DND-41 (cell line): Measurements from ENCODE around the gene LY86.
A peak's percentile ranks its signal among the peaks of the same experiment; 100 is the strongest.

Experiments used
- ATAC-seq: fragments of 200-7000 bp; cut with Tn5 transposase; 3 replicates; pipeline ENCODE4 v1.9.1; 2021; ENCODE audit warnings: low read depth; ENCODE audit not compliant: insufficient read depth
- DNase-seq: peaks from one replicate; pipeline ENCODE4 v3.0.0-alpha.2; 2020
- H2AFZ ChIP-seq: 2 replicates; pipeline ENCODE4 v1.6.0; 2012; ENCODE audit warnings: low read depth, low read length
- H3K27ac ChIP-seq: 2 replicates; pipeline ENCODE4 v1.5.1; 2012; ENCODE audit warnings: low read length, inconsistent platforms
- H3K27me3 ChIP-seq: fragments of 200-600 bp; sonication (generic); 2 replicates; pipeline ENCODE4 v1.6.0; 2012; ENCODE audit warnings: low read length, mild to moderate bottlenecking, inconsistent platforms; ENCODE audit not compliant: insufficient read depth, poor library complexity
- H3K36me3 ChIP-seq: 2 replicates; pipeline ENCODE4 v1.5.1; 2012; ENCODE audit warnings: low read length, inconsistent platforms; ENCODE audit not compliant: insufficient read depth
- H3K4me1 ChIP-seq: 2 replicates; pipeline ENCODE4 v1.5.1; 2012; ENCODE audit warnings: mild to moderate bottlenecking, low read length; ENCODE audit not compliant: insufficient read depth
- H3K4me2 ChIP-seq: 2 replicates; pipeline ENCODE4 v1.6.0; 2012; ENCODE audit warnings: mild to moderate bottlenecking, moderate library complexity, low read length, inconsistent platforms; ENCODE audit not compliant: insufficient read depth
- H3K4me3 ChIP-seq, 2 experiments: fragments of 200-600 bp in 1 of 2; shearing (Covaris generic) in 1 of 2; 2 replicates each; pipeline ENCODE4 v1.5.1; 2012 to 2016; ENCODE audit warnings: inconsistent platforms in 2 of 2, low read length in 2 of 2, mild to moderate bottlenecking in 2 of 2, low read depth in 1 of 2, moderate library complexity in 1 of 2
- H3K79me2 ChIP-seq: 2 replicates; pipeline ENCODE4 v1.6.0; 2012; ENCODE audit warnings: low read length, inconsistent platforms; ENCODE audit not compliant: insufficient read depth
- H3K9ac ChIP-seq: 2 replicates; pipeline ENCODE4 v1.6.0; 2012; ENCODE audit warnings: low read depth, mild to moderate bottlenecking, inconsistent platforms, low read length, moderate library complexity
- H3K9me3 ChIP-seq: 2 replicates; pipeline ENCODE4 v1.5.1; 2012; ENCODE audit warnings: low read length, moderate library complexity, mild to moderate bottlenecking, inconsistent platforms; ENCODE audit not compliant: insufficient read depth, severe bottlenecking
- H4K20me1 ChIP-seq: 2 replicates; pipeline ENCODE4 v1.6.0; 2012; ENCODE audit warnings: low read length; ENCODE audit not compliant: insufficient read depth
- EZH2 ChIP-seq: IDR thresholded peaks from 3 replicates; pipeline ENCODE4 v1.6.1; 2012; ENCODE audit warnings: borderline replicate concordance, low read depth, mild to moderate bottlenecking, moderate library complexity, low read length, inconsistent platforms; ENCODE audit not compliant: severe bottlenecking
- TF ChIP-seq, protein P1 (sequence below): IDR thresholded peaks from 2 replicates; pipeline ENCODE4 v1.5.1; 2012; ENCODE audit warnings: borderline replicate concordance, low read length, moderate library complexity, mild to moderate bottlenecking; ENCODE audit not compliant: poor library complexity, severe bottlenecking; ENCODE audit errors: extremely low read depth

Gene LY86

GRCh38 chr6:6581054-6581453, 7.5 kb upstream of the LY86 start:
- Histone ChIP-seq H2AFZ (no peak overlapping the region), H3K4me3 (no peak overlapping the region), H3K36me3 (no peaks in the 10 kb centered on the region), H3K9ac (no peak overlapping the region), H3K9me3 (no peaks in the 10 kb centered on the region), H3K4me2 (no peak overlapping the region), H3K4me1 (no peaks in the 10 kb centered on the region), H4K20me1 (no peaks in the 10 kb centered on the region), H3K79me2 (no peaks in the 10 kb centered on the region), H3K27me3 (no peaks in the 10 kb centered on the region), H3K27ac (no peak overlapping the region)
- DNase-seq (no peak), ATAC-seq (no peak)
- TF ChIP-seq EZH2 = no peak
- TF ChIP-seq, protein P1, sequence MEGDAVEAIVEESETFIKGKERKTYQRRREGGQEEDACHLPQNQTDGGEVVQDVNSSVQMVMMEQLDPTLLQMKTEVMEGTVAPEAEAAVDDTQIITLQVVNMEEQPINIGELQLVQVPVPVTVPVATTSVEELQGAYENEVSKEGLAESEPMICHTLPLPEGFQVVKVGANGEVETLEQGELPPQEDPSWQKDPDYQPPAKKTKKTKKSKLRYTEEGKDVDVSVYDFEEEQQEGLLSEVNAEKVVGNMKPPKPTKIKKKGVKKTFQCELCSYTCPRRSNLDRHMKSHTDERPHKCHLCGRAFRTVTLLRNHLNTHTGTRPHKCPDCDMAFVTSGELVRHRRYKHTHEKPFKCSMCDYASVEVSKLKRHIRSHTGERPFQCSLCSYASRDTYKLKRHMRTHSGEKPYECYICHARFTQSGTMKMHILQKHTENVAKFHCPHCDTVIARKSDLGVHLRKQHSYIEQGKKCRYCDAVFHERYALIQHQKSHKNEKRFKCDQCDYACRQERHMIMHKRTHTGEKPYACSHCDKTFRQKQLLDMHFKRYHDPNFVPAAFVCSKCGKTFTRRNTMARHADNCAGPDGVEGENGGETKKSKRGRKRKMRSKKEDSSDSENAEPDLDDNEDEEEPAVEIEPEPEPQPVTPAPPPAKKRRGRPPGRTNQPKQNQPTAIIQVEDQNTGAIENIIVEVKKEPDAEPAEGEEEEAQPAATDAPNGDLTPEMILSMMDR = no peak

- TF ChIP-seq, protein P1 = no peak
- TF ChIP-seq EZH2 = no peak
- Histone ChIP-seq H3K27me3 (no peaks in the 10 kb centered on the region), H3K9me3 (no peaks in the 10 kb centered on the region), H3K4me3 (no peak overlapping the region), H3K4me2 (no peak overlapping the region), H3K9ac (no peak overlapping the region), H4K20me1 (no peaks in the 10 kb centered on the region), H3K36me3 (no peaks in the 10 kb centered on the region), H3K4me1 (peaks cover 4% of the 10 kb centered on the region; the same call in 1 of the 2 replicates), H3K27ac (no peak overlapping the region), H2AFZ (no peak overlapping the region), H3K79me2 (no peaks in the 10 kb centered on the region)
- DNase-seq (no peak), ATAC-seq (no peak)
Observed at GRCh38 chr6:6582131-6582530, 6.4 kb upstream of the LY86 start.

DNA sequence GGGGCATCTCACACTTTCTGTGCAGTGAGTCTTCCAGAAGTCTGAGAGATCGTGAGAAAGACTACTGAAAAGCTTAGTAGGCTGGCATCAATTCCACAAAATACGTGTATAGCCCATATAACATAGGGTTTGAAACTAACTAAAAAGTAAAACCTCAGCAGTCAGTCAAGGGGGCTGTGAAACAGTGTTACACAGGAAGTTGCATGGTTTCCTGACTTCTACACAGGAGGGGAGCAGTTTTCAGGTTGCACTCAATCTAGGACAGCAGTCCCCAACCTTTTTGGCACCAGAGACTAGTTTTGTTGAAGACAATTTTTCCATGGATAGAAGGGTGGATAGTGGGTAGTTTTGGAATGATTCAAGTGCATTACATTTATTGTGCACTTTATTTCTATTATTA, 4.7 kb upstream of the LY86 start:
- Histone ChIP-seq H3K4me1 (peaks cover 18% of the 10 kb centered on the region), H3K9me3 (no peaks in the 10 kb centered on the region), H3K79me2 (no peaks in the 10 kb centered on the region), H3K4me2 (no peak overlapping the region), H3K36me3 (no peaks in the 10 kb centered on the region), H3K9ac (no peak overlapping the region), H3K27ac (no peak overlapping the region), H4K20me1 (no peaks in the 10 kb centered on the region), H3K4me3 (no peak overlapping the region), H3K27me3 (no peaks in the 10 kb centered on the region), H2AFZ (peak overlapping the region; percentile 33; the same call in 1 of the 2 replicates)
- TF ChIP-seq, protein P1 = no peak
- peak; percentile 42 for DNase-seq
- no peak for ATAC-seq
